SU-DHL-6 (cell line): ENCODE results near the gene DSCAML1.

Experiments
- CTCF ChIP-seq: fragments of 200-600 bp; sonication (generic); IDR thresholded peaks from one replicate; pipeline ENCODE4 v1.5.1; 2017; ENCODE audit warnings: antibody characterized with exemption, mild to moderate bottlenecking, low read length, moderate library complexity; ENCODE audit not compliant: insufficient read depth, poor library complexity, severe bottlenecking
- EZH2phosphoT487 ChIP-seq: fragments of 200-600 bp; sonication (generic), shearing (Covaris generic); conservative IDR thresholded peaks from 2 replicates; pipeline ENCODE4 v1.6.1; 2018; ENCODE audit warnings: mild to moderate bottlenecking, antibody characterized with exemption, low read length, moderate library complexity, mixed read lengths

- TF ChIP-seq EZH2phosphoT487 (no peak), CTCF (no peak)
Measured at GRCh38 chr11:117750916-117751662, 45.9 kb downstream of the DSCAML1 start.
